ENCODE data around the gene NRCAM.

Gene NRCAM

GRCh38 chr7:108440613-108441012, 15.6 kb downstream of the NRCAM start:
- Histone ChIP-seq H3K36me3 (replicated peaks; ENCODE audit: insufficient read depth, low read length) (no peaks in the 10 kb centered on the region), H3K27me3 (replicated peaks; ENCODE audit: insufficient read depth, low read length) (no peaks in the 10 kb centered on the region), H3K4me2 (ENCODE audit: low read depth, low read length) (no peak overlapping the region), H2AFZ (ENCODE audit: low read length) (no peak overlapping the region), H3K4me3 (ENCODE audit: low read length) (no peak overlapping the region), H3K9ac (ENCODE audit: low read length) (no peak overlapping the region), H3K27ac (ENCODE audit: low read length) (no peak overlapping the region), H4K20me1 (ENCODE audit: insufficient read depth, low read length) (no peaks in the 10 kb centered on the region), H3K4me1 (ENCODE audit: low read length) (no peaks in the 10 kb centered on the region), H3K9me3 (replicated peaks; ENCODE audit: insufficient read depth, low read length) (no peaks in the 10 kb centered on the region), H3F3A (ENCODE audit: insufficient read depth, low read length) (no peaks in the 10 kb centered on the region), H3K9me2 (replicated peaks; ENCODE audit: insufficient read depth, low read length) (no peaks in the 10 kb centered on the region), H3K79me2 (ENCODE audit: low read length) (no peaks in the 10 kb centered on the region)
- TF ChIP-seq, protein P1, sequence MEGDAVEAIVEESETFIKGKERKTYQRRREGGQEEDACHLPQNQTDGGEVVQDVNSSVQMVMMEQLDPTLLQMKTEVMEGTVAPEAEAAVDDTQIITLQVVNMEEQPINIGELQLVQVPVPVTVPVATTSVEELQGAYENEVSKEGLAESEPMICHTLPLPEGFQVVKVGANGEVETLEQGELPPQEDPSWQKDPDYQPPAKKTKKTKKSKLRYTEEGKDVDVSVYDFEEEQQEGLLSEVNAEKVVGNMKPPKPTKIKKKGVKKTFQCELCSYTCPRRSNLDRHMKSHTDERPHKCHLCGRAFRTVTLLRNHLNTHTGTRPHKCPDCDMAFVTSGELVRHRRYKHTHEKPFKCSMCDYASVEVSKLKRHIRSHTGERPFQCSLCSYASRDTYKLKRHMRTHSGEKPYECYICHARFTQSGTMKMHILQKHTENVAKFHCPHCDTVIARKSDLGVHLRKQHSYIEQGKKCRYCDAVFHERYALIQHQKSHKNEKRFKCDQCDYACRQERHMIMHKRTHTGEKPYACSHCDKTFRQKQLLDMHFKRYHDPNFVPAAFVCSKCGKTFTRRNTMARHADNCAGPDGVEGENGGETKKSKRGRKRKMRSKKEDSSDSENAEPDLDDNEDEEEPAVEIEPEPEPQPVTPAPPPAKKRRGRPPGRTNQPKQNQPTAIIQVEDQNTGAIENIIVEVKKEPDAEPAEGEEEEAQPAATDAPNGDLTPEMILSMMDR (IDR thresholded peaks at IDR 0.05; ENCODE audit: low read length): no peak
- TF ChIP-seq EZH2 (optimal IDR thresholded peaks at IDR 0.05; ENCODE audit: low read depth, low read length): no peak
- no peak for TF ChIP-seq EZH2phosphoT487 (IDR thresholded peaks at IDR 0.05; ENCODE audit: low read length)
- DNase-seq: no peak

GRCh38 chr7:108436906-108437305, 19.3 kb downstream of the NRCAM start:
- H3K4me3 ChIP-seq (ENCODE audit: low read length): no peak overlapping the region
- TF ChIP-seq EZH2phosphoT487 (IDR thresholded peaks at IDR 0.05; ENCODE audit: low read length): no peak
- TF ChIP-seq, protein P1 (IDR thresholded peaks at IDR 0.05; ENCODE audit: low read length): no peak
- no peak for TF ChIP-seq EZH2 (optimal IDR thresholded peaks at IDR 0.05; ENCODE audit: low read depth, low read length)
- no peaks in the 10 kb centered on the region for H3K36me3 ChIP-seq (replicated peaks; ENCODE audit: insufficient read depth, low read length)
- H2AFZ ChIP-seq (ENCODE audit: low read length): no peak overlapping the region
- H3K79me2 ChIP-seq (ENCODE audit: low read length): no peaks in the 10 kb centered on the region
- H3K9ac ChIP-seq (ENCODE audit: low read length): no peak overlapping the region
- H4K20me1 ChIP-seq (ENCODE audit: insufficient read depth, low read length): no peaks in the 10 kb centered on the region
- no peaks in the 10 kb centered on the region for H3K9me3 ChIP-seq (replicated peaks; ENCODE audit: insufficient read depth, low read length)
- H3K4me1 ChIP-seq (ENCODE audit: low read length): no peaks in the 10 kb centered on the region
- no peak overlapping the region for H3K27ac ChIP-seq (ENCODE audit: low read length)
- H3K9me2 ChIP-seq (replicated peaks; ENCODE audit: insufficient read depth, low read length): no peaks in the 10 kb centered on the region
- no peak for DNase-seq
- no peaks in the 10 kb centered on the region for H3F3A ChIP-seq (ENCODE audit: insufficient read depth, low read length)
- no peak overlapping the region for H3K4me2 ChIP-seq (ENCODE audit: low read depth, low read length)
- H3K27me3 ChIP-seq (replicated peaks; ENCODE audit: insufficient read depth, low read length): no peaks in the 10 kb centered on the region

DNA sequence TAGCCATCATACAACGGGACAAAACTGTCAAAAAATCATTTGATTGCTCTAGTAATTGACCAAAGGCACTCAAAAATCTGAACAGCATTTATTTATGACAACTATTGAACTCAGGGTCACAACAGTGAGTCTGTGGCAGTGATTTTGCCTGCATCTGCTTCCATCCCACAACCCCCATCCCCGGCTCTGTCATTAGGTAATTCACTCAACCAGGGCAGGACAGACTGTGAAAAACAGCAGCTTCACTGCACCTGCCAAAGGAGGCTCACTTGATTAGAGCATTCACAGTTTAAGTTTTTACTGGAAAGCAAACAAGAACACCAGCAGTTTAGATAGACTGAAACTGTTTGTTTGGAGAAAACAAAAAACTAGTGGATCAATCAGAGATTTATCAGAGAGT, 22.2 kb downstream of the NRCAM start:
- no peaks in the 10 kb centered on the region for H3K36me3 ChIP-seq (replicated peaks; ENCODE audit: insufficient read depth, low read length)
- TF ChIP-seq EZH2phosphoT487 (IDR thresholded peaks at IDR 0.05; ENCODE audit: low read length): no peak
- TF ChIP-seq EZH2 (optimal IDR thresholded peaks at IDR 0.05; ENCODE audit: low read depth, low read length): no peak
- TF ChIP-seq, protein P1 (IDR thresholded peaks at IDR 0.05; ENCODE audit: low read length): no peak

More for the DNA sequence above, 22.2 kb downstream of the NRCAM start:
- H3K4me2 ChIP-seq (ENCODE audit: low read depth, low read length): no peak overlapping the region
- H3K9me3 ChIP-seq (replicated peaks; ENCODE audit: insufficient read depth, low read length): no peaks in the 10 kb centered on the region
- H3K4me3 ChIP-seq (ENCODE audit: low read length): no peak overlapping the region
- H3K9ac ChIP-seq (ENCODE audit: low read length): no peak overlapping the region
- H3K27me3 ChIP-seq (replicated peaks; ENCODE audit: insufficient read depth, low read length): no peaks in the 10 kb centered on the region
- H3K79me2 ChIP-seq (ENCODE audit: low read length): no peaks in the 10 kb centered on the region
- DNase-seq: no peak
- H2AFZ ChIP-seq (ENCODE audit: low read length): no peak overlapping the region
- no peaks in the 10 kb centered on the region for H3K4me1 ChIP-seq (ENCODE audit: low read length)
- no peaks in the 10 kb centered on the region for H4K20me1 ChIP-seq (ENCODE audit: insufficient read depth, low read length)
- H3F3A ChIP-seq (ENCODE audit: insufficient read depth, low read length): no peaks in the 10 kb centered on the region
- no peak overlapping the region for H3K27ac ChIP-seq (ENCODE audit: low read length)
- no peaks in the 10 kb centered on the region for H3K9me2 ChIP-seq (replicated peaks; ENCODE audit: insufficient read depth, low read length)

Data from MM.1S (cell line).